Spleen (tissue), 11 donors: Measurements from ENCODE around the gene PDE4B. TPM values are rescaled to one million over a fixed set of nuclear protein-coding genes. Genes with fewer than 3 reads are reported as not detected.

Experiments used
- DNase-seq: peaks from one replicate; pipeline ENCODE4 v3.0.0-alpha.2; 2020
- H3K27ac ChIP-seq, 8 donors: fragments of 200-600 bp; sonication (generic) in 7 of 8; 1 replicate in 4 of 8; 2 replicates in 4 of 8; pipeline versions ENCODE4 v1.5.0 to v1.8.0; 2016 to 2021; ENCODE audit warnings: inconsistent platforms in 4 of 8, mild to moderate bottlenecking in 4 of 8, moderate library complexity in 1 of 8
- H3K27me3 ChIP-seq, 7 donors: fragments of 200-600 bp; sonication (generic) in 6 of 7; replicated peaks in 1 of 7; 1 replicate in 4 of 7; 2 replicates in 3 of 7; pipeline versions ENCODE4 v1.5.0 to v1.8.0; 2016 to 2021; ENCODE audit warnings: inconsistent platforms in 3 of 7, mild to moderate bottlenecking in 1 of 7
- H3K36me3 ChIP-seq, 6 donors: fragments of 200-600 bp; sonication (generic) in 5 of 6; 1 replicate in 4 of 6; 2 replicates in 2 of 6; pipeline versions ENCODE4 v1.5.0 to v1.8.0; 2016 to 2021; ENCODE audit warnings: inconsistent platforms in 2 of 6
- H3K4me1 ChIP-seq, 6 donors: fragments of 200-600 bp; sonication (generic) in 5 of 6; 1 replicate in 3 of 6; 2 replicates in 3 of 6; pipeline versions ENCODE4 v1.5.0 to v1.8.0; 2016 to 2021; ENCODE audit warnings: inconsistent platforms in 3 of 6
- H3K4me3 ChIP-seq, 8 donors: fragments of 200-600 bp; sonication (generic) in 7 of 8; 1 replicate in 4 of 8; 2 replicates in 4 of 8; pipeline versions ENCODE4 v1.5.0 to v1.8.0; 2016 to 2021; ENCODE audit warnings: inconsistent platforms in 4 of 8, mild to moderate bottlenecking in 4 of 8, moderate library complexity in 2 of 8
- H3K9me3 ChIP-seq, 8 donors: fragments of 200-600 bp; sonication (generic) in 7 of 8; 1 replicate in 4 of 8; 2 replicates in 4 of 8; pipeline versions ENCODE4 v1.5.0 to v1.8.0; 2016 to 2021; ENCODE audit warnings: inconsistent platforms in 4 of 8
- POLR2A ChIP-seq, 3 donors: fragments of 450-650 bp; IDR thresholded peaks; one replicate each; pipeline ENCODE4 v1.5.1; 2017; ENCODE audit warnings: antibody characterized with exemption in 3 of 3, mild to moderate bottlenecking in 1 of 3
- POLR2AphosphoS5 ChIP-seq, 3 donors: sonication (generic); formaldehyde crosslinking; IDR thresholded peaks; one replicate each; pipeline ENCODE4 v1.5.1; 2017; ENCODE audit warnings: antibody characterized with exemption in 3 of 3
- WGBS, 5 donors: extraction: QIAGEN DNeasy Blood & Tissue Kit in 3 of 5; methylation state at CpG; one replicate each; pipeline versions ENCODE4 v1.1.5 to v1.1.7; 2013 to 2018; 5-methylcytosine and 5-hydroxymethylcytosine counted together
- intact Hi-C: fragments of 100-400 bp; cut with DNase I; formaldehyde crosslinking; loops from one replicate; pipeline ENCODE4 v1.15.0; 2023; ENCODE audit warnings: low total_unique reads
- polyA plus RNA-seq, 3 donors: library from polyadenylated mRNA; stranded (reverse); fragments of 200-250 nt; gene quantifications; one replicate each; pipeline ENCODE4 v1.2.1, GENCODE V29; 2013
- total RNA-seq, 7 donors: library from RNA; depleted of rRNA in 3 of 7; stranded (reverse); fragments of >200 nt in 3 of 7; fragmentation: NEBNext Ultra II Directional in 4 of 7; extraction: Animal tissue kit (Norgen Biotek cat#: 25700) in 4 of 7; gene quantifications; one replicate each; pipeline versions ENCODE4 v1.1.0 to v1.2.1, GENCODE V29; 2016 to 2021
- TF ChIP-seq, protein P1 (sequence below), 11 experiments: fragments of 200-600 bp in 7 of 11; fragments of 450-650 bp in 4 of 11; sonication (generic) in 4 of 11; IDR thresholded peaks in 8 of 11; conservative IDR thresholded peaks in 3 of 11; 1 replicate in 7 of 11; 2 replicates in 4 of 11; pipeline versions ENCODE4 v1.4.0 to v1.8.0; 2016 to 2021; ENCODE audit warnings: antibody characterized with exemption in 11 of 11, inconsistent platforms in 4 of 11, mild to moderate bottlenecking in 1 of 11
- donor health status: healthy with polysubstance abuse.
- donor health status: DM: no; HTN: no; CAD: no; lungs with moderate emphysema.
- donor health status: DM: no; HTN: no; CAD: no.
- donor health status: Bipolar disorder and iron deficiency.
- donor health status: healthy.
- donor health status: DM: no; HTN: no; CAD: no.
- donor health status: DM: yes; HTN: yes; CAD: no.

PDE4B gene
- total and polyA plus RNA-seq, 10 donors, result 12.6 to 88.2 (median 51.9) TPM

DNA sequence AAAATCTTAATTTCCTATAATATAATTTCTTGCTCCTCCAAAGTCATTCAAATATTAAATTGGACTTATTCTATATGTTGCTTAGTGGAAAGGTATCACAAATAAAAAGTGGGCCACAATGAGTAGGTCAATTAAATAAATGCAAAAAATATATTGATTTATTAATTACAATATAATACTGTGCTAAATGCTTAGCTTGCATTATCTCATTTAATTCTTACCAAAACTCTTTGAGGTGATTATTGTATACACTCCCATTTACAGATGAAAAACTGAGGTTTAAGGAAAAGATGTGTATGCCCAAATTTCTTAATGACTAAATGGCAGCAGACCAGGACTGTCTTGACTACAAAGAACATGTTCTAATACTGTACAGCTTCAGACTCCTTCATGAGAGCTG, 415.9 kb downstream of the PDE4B start:
- TF ChIP-seq POLR2A (IDR thresholded peaks at IDR 0.05), result no peak
- TF ChIP-seq, protein P1, sequence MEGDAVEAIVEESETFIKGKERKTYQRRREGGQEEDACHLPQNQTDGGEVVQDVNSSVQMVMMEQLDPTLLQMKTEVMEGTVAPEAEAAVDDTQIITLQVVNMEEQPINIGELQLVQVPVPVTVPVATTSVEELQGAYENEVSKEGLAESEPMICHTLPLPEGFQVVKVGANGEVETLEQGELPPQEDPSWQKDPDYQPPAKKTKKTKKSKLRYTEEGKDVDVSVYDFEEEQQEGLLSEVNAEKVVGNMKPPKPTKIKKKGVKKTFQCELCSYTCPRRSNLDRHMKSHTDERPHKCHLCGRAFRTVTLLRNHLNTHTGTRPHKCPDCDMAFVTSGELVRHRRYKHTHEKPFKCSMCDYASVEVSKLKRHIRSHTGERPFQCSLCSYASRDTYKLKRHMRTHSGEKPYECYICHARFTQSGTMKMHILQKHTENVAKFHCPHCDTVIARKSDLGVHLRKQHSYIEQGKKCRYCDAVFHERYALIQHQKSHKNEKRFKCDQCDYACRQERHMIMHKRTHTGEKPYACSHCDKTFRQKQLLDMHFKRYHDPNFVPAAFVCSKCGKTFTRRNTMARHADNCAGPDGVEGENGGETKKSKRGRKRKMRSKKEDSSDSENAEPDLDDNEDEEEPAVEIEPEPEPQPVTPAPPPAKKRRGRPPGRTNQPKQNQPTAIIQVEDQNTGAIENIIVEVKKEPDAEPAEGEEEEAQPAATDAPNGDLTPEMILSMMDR (IDR thresholded peaks at IDR 0.05 in 8 of 11, conservative IDR thresholded peaks at IDR 0.05 in 3 of 11), result no peak
- Histone ChIP-seq H3K36me3 (no peaks in the 10 kb centered on the region), H3K27me3 (peaks cover 0 to 6% (median 0%) of the 10 kb centered on the region in 7 donors), H3K27ac (no peak overlapping the region), H3K9me3 (peaks cover 0 to 5% (median 0%) of the 10 kb centered on the region in 8 donors), H3K4me3 (no peak overlapping the region), H3K4me1 (no peaks in the 10 kb centered on the region)
- DNase-seq, result no peak
- intact Hi-C loops, result no loop called here

DNA sequence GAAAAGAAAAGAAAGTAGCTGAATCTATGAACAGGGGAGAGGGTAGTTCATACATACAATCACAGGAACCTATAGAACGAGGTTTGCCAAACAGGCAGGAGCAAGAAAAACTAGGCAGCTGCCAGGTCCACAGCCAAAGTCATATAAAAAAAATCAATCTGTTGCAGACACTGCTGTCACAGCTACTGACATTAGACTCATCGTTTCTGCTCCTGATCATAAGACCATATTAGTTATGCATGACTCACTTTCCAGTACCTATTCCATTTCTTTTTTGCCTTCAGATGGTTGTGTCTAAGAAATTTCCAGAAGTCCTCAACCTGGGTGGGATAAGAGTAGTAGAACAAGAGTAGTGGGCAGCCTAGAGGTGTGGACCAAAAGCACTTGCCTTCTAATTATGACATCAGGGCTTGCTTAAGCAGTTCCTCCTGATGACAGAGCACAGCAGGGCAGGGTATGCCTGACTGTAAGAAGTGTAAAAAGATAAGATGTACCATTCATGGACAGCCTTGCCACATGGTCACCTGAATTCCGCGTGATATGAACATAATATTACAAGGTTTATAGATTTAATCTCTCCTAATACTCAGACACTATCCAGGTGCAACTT, 418.0 kb downstream of the PDE4B start:
- WGBS, 5 donors, result 84 to 91% (median 88%) methylated on average over 4 of the region's 4 CpGs
- Histone ChIP-seq H3K27ac (no peak overlapping the region), H3K9me3 (no peaks in the 10 kb centered on the region), H3K27me3 (peaks cover 0 to 6% (median 0%) of the 10 kb centered on the region in 7 donors), H3K4me3 (no peak overlapping the region), H3K36me3 (no peaks in the 10 kb centered on the region), H3K4me1 (no peaks in the 10 kb centered on the region)
- DNase-seq, result no peak
- TF ChIP-seq, protein P1 (IDR thresholded peaks at IDR 0.05 in 8 of 11, conservative IDR thresholded peaks at IDR 0.05 in 3 of 11), result no peak
- TF ChIP-seq POLR2AphosphoS5 (IDR thresholded peaks at IDR 0.05) (no peak), POLR2A (IDR thresholded peaks at IDR 0.05) (no peak)
- intact Hi-C loops, result no loop called here

DNA sequence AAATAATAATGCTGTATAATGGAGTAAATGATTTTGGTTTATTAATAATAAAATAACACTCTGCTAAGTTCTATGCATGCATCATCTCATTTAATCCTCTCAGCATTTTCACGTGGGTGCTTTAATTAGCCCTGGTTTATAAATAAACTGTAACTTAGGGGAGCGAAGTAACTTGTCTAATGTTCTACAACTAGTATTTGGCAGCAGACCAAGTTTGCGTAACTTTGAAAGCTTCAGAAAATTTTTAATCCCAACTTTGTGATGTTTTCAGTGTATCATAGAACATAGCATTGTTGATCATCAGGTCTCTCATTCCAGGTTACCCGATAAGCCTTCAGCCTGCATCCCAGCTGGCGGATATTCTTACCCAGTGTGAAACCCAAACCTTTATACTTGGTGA, 418.8 kb downstream of the PDE4B start:
- WGBS, 5 donors, result 80 to 90% (median 87%) methylated on average over 5 of the region's 5 CpGs

DNA sequence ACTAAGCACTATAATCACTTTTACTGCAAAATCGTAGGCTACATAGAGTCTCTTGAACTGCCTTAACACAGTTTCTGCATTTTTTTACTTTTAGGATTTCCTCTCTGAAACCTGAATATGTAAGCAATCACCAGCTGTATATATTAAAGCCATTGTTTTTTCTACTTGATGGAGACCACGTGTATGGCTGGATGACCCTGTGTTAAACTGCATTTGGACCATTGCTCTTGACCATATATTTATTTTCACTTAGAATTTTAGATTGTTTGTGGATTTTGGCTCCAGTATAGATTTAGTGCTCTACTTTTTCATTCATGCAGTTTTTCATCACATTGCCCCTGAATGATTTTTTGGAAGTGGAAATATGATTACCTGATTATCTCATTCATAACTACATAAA, 420.8 kb downstream of the PDE4B start:
- Histone ChIP-seq H3K36me3 (no peaks in the 10 kb centered on the region), H3K27ac (no peak overlapping the region), H3K27me3 (peaks cover 0 to 6% (median 0%) of the 10 kb centered on the region in 7 donors), H3K4me1 (no peaks in the 10 kb centered on the region), H3K9me3 (no peaks in the 10 kb centered on the region), H3K4me3 (no peak overlapping the region)
- intact Hi-C loops, result no loop called here
- no peak for TF ChIP-seq POLR2A (IDR thresholded peaks at IDR 0.05)
- TF ChIP-seq, protein P1 (IDR thresholded peaks at IDR 0.05 in 8 of 11, conservative IDR thresholded peaks at IDR 0.05 in 3 of 11), result no peak
- TF ChIP-seq POLR2AphosphoS5 (IDR thresholded peaks at IDR 0.05), result no peak
- 46 to 71% (median 58%) methylated on average over 2 of the region's 2 CpGs for WGBS, 5 donors
- DNase-seq, result no peak

More for the DNA sequence above, 418.8 kb downstream of the PDE4B start:
- Histone ChIP-seq H3K36me3 (no peaks in the 10 kb centered on the region), H3K27me3 (peaks cover 0 to 6% (median 0%) of the 10 kb centered on the region in 7 donors), H3K4me3 (no peak overlapping the region), H3K27ac (no peak overlapping the region), H3K4me1 (no peaks in the 10 kb centered on the region), H3K9me3 (no peaks in the 10 kb centered on the region)
- DNase-seq, result no peak
- intact Hi-C loops, result no loop called here
- TF ChIP-seq, protein P1 (IDR thresholded peaks at IDR 0.05 in 8 of 11, conservative IDR thresholded peaks at IDR 0.05 in 3 of 11), result no peak
- TF ChIP-seq POLR2A (IDR thresholded peaks at IDR 0.05), result no peak
- no peak for TF ChIP-seq POLR2AphosphoS5 (IDR thresholded peaks at IDR 0.05)
